ENCODE measurements around the gene PRKCZ.
A peak's percentile ranks its signal among the peaks of the same experiment; 100 is the strongest.

The PRKCZ gene

GRCh38 chr1:2124446-2125198 lies 74.4 kb downstream of the PRKCZ start:
- DNase-seq, result no peak

- no peak for DNase-seq
Observed at GRCh38 chr1:2125350-2126211, 75.4 kb downstream of the PRKCZ start.

GRCh38 chr1:2126331-2127186 lies 76.3 kb downstream of the PRKCZ start:
- no peak for DNase-seq

GRCh38 chr1:2127187-2128145 lies 77.3 kb downstream of the PRKCZ start:
- peak; percentile 46 for DNase-seq

- DNase-seq, result no peak
Observed at GRCh38 chr1:2128189-2128901, 78.1 kb downstream of the PRKCZ start.

GRCh38 chr1:2129256-2129943 lies 79.2 kb downstream of the PRKCZ start:
- no peak for DNase-seq

- no peak for DNase-seq
Observed at GRCh38 chr1:2130156-2130555, 79.9 kb downstream of the PRKCZ start.

- no peak for DNase-seq
Observed at GRCh38 chr1:2130871-2131289, 80.7 kb downstream of the PRKCZ start.

GRCh38 chr1:2132222-2133038 lies 82.2 kb downstream of the PRKCZ start:
- DNase-seq, result peak; percentile 48

GRCh38 chr1:2133039-2133878 lies 83.0 kb downstream of the PRKCZ start:
- DNase-seq, result peak; percentile 98

GRCh38 chr1:2133879-2134215 lies 83.6 kb downstream of the PRKCZ start:
- no peak for DNase-seq

- DNase-seq, result no peak
Observed at GRCh38 chr1:2134266-2134620, 84.0 kb downstream of the PRKCZ start.

- DNase-seq, result no peak
Observed at GRCh38 chr1:2134621-2135307, 84.6 kb downstream of the PRKCZ start.

- DNase-seq, result no peak
Observed at GRCh38 chr1:2135441-2135841, 85.2 kb downstream of the PRKCZ start.

GRCh38 chr1:2135941-2136340 lies 85.7 kb downstream of the PRKCZ start:
- DNase-seq, result no peak

GRCh38 chr1:2136386-2137235 lies 86.4 kb downstream of the PRKCZ start:
- no peak for DNase-seq
